Stomach (tissue), 9 donors: Measurements from ENCODE around the gene CSF3. TPM values are rescaled to one million over a fixed set of nuclear protein-coding genes. Genes with fewer than 3 reads are reported as not detected.

ENCODE experiments used
- DNase-seq, 2 donors: peaks; one replicate each; pipeline versions ENCODE4 v3.0.0 to v3.0.0-alpha.2; 2013 to 2019
- H3K27ac ChIP-seq, 5 donors: fragments of 200-600 bp in 4 of 5; sonication (generic) in 4 of 5; one replicate each; pipeline ENCODE4 v1.5.1; 2013 to 2019; ENCODE audit warnings: mild to moderate bottlenecking in 1 of 5, moderate library complexity in 1 of 5
- H3K27me3 ChIP-seq, 3 donors: fragments of 200-600 bp; sonication (generic); one replicate each; pipeline ENCODE4 v1.5.1; 2017 to 2019; ENCODE audit warnings: mixed run types in 1 of 3
- H3K36me3 ChIP-seq, 4 donors: fragments of 200-600 bp; sonication (generic); 1 replicate in 3 of 4; 2 replicates in 1 of 4; pipeline ENCODE4 v1.5.1; 2016 to 2019
- H3K4me1 ChIP-seq, 4 donors: fragments of 200-600 bp; sonication (generic); one replicate each; pipeline ENCODE4 v1.5.1; 2016 to 2019
- H3K4me3 ChIP-seq, 4 donors: fragments of 200-600 bp; sonication (generic) in 3 of 4; one replicate each; pipeline ENCODE4 v1.5.1; 2016 to 2019; ENCODE audit warnings: mild to moderate bottlenecking in 1 of 4
- H3K9me3 ChIP-seq, 4 donors: fragments of 200-600 bp; sonication (generic); one replicate each; pipeline ENCODE4 v1.5.1; 2016 to 2019
- CTCF ChIP-seq, 7 experiments: fragments of 450-650 bp in 4 of 7; fragments of 200-600 bp in 3 of 7; sonication (generic) in 3 of 7; IDR thresholded peaks; one replicate each; pipeline ENCODE4 v1.5.1; 2016 to 2019; ENCODE audit warnings: antibody characterized with exemption in 7 of 7, control low read depth in 2 of 7, mild to moderate bottlenecking in 1 of 7
- EP300 ChIP-seq: sonication (generic); formaldehyde crosslinking; IDR thresholded peaks from one replicate; pipeline ENCODE4 v1.6.1; 2017; ENCODE audit warnings: antibody characterized with exemption
- POLR2A ChIP-seq, 4 donors: fragments of 450-650 bp; IDR thresholded peaks; one replicate each; pipeline ENCODE4 v1.6.1; 2016; ENCODE audit warnings: antibody characterized with exemption in 4 of 4, control low read depth in 2 of 4, mild to moderate bottlenecking in 1 of 4, moderate library complexity in 1 of 4
- POLR2AphosphoS5 ChIP-seq, 3 donors: sonication (generic); formaldehyde crosslinking; IDR thresholded peaks; one replicate each; pipeline ENCODE4 v1.6.1; 2016; ENCODE audit warnings: antibody characterized with exemption in 3 of 3
- whole genome bisulfite sequencing, 5 donors: extraction: QIAGEN DNeasy Blood & Tissue Kit in 3 of 5; methylation state at CpG; one replicate each; pipeline versions ENCODE4 v1.1.5 to v1.1.7; 2013 to 2018; 5-methylcytosine and 5-hydroxymethylcytosine counted together
- intact Hi-C: fragments of 100-400 bp; cut with DNase I; formaldehyde crosslinking; loops from one replicate; pipeline ENCODE4 v1.15.1; 2023; ENCODE audit warnings: low total_unique reads
- polyA plus RNA-seq, 3 donors: library from polyadenylated mRNA; stranded (reverse); fragments of 200-250 nt; gene quantifications; one replicate each; pipeline ENCODE4 v1.2.3, GENCODE V29; 2013
- total RNA-seq, 5 donors: library from RNA; depleted of rRNA; stranded (reverse); fragments of >200 nt; gene quantifications; one replicate each; pipeline versions ENCODE4 v1.1.0 to v1.2.3, GENCODE V29; 2014 to 2016
- donor health status: healthy with polysubstance abuse.
- donor health status: Bipolar disorder and iron deficiency.
- donor health status: healthy.

The CSF3 gene
- total and polyA plus RNA-seq, 8 donors: 0.55 to 16.2 (median 1.6) TPM; not detected in 2

- Histone ChIP-seq H3K4me1 (peaks cover 0 to 5% (median 2%) of the 10 kb centered on the region in 4 donors), H3K4me3 (no peak overlapping the region), H3K36me3 (peaks cover 89 to 98% (median 96%) of the 10 kb centered on the region in 4 donors), H3K27me3 (no peaks in the 10 kb centered on the region), H3K27ac (no peak overlapping the region), H3K9me3 (no peaks in the 10 kb centered on the region)
- intact Hi-C loops: no loop called here
- no peak for TF ChIP-seq CTCF (IDR thresholded peaks at IDR 0.05)
- TF ChIP-seq EP300: no peak
- no peak for TF ChIP-seq POLR2AphosphoS5 (IDR thresholded peaks at IDR 0.05)
- TF ChIP-seq POLR2A (IDR thresholded peaks at IDR 0.05): no peak
- no peak for DNase-seq
- 89 to 94% (median 91%) methylated on average over 11 of the region's 11 CpGs for WGBS, 5 donors
These were observed 26.9 kb upstream of the CSF3 start for GRCh38 chr17:39988206-39988810.

GRCh38 chr17:39994448-39994847 lies 20.8 kb upstream of the CSF3 start:
- TF ChIP-seq POLR2A (IDR thresholded peaks at IDR 0.05): no peak
- TF ChIP-seq POLR2AphosphoS5 (IDR thresholded peaks at IDR 0.05): no peak
- no peak for DNase-seq
- 90 to 96% (median 95%) methylated on average over 10 to 11 of the region's 11 CpGs for WGBS, 5 donors
- H3K27ac ChIP-seq: no peak overlapping the region
- H3K36me3 ChIP-seq: peaks cover 81 to 95% (median 91%) of the 10 kb centered on the region in 4 donors
- no peak overlapping the region for H3K4me3 ChIP-seq
- peaks cover 0 to 5% (median 0%) of the 10 kb centered on the region in 4 donors for H3K4me1 ChIP-seq
- H3K9me3 ChIP-seq: no peaks in the 10 kb centered on the region
- intact Hi-C loops: no loop called here
- no peaks in the 10 kb centered on the region for H3K27me3 ChIP-seq

- intact Hi-C loops: no loop called here
- no peaks in the 10 kb centered on the region for H3K9me3 ChIP-seq
- H3K27me3 ChIP-seq: no peaks in the 10 kb centered on the region
- H3K4me1 ChIP-seq: peaks cover 0 to 5% (median 0%) of the 10 kb centered on the region in 4 donors
- H3K4me3 ChIP-seq: no peak overlapping the region
- H3K36me3 ChIP-seq: peaks cover 71 to 85% (median 81%) of the 10 kb centered on the region in 4 donors
- peak in 1 of 2 donors; percentile 50 for DNase-seq
- H3K27ac ChIP-seq: no peak overlapping the region
- WGBS, 5 donors: 59 to 75% (median 71%) methylated on average over 6 of the region's 6 CpGs
- TF ChIP-seq POLR2AphosphoS5 (IDR thresholded peaks at IDR 0.05) (peak in 1 of 3 donors; percentile 27), CTCF (IDR thresholded peaks at IDR 0.05) (no peak), POLR2A (IDR thresholded peaks at IDR 0.05) (no peak), EP300 (no peak)
These were observed 19.8 kb upstream of the CSF3 start for GRCh38 chr17:39995438-39995837.

- H3K9me3 ChIP-seq: no peaks in the 10 kb centered on the region
These were observed 19.1 kb upstream of the CSF3 start for GRCh38 chr17:39996162-39996561.

More at GRCh38 chr17:39996162-39996561, 19.1 kb upstream of the CSF3 start:
- no peak overlapping the region for H3K4me3 ChIP-seq
- no peak overlapping the region for H3K27ac ChIP-seq
- 72 to 85% (median 82%) methylated on average over 8 of the region's 8 CpGs for WGBS, 5 donors
- no peak for TF ChIP-seq CTCF (IDR thresholded peaks at IDR 0.05)
- no peak for TF ChIP-seq POLR2AphosphoS5 (IDR thresholded peaks at IDR 0.05)
- TF ChIP-seq EP300: no peak
- no peak for TF ChIP-seq POLR2A (IDR thresholded peaks at IDR 0.05)
- peaks cover 0 to 5% (median 0%) of the 10 kb centered on the region in 4 donors for H3K4me1 ChIP-seq
- DNase-seq: no peak
- intact Hi-C loops: no loop called here
- H3K27me3 ChIP-seq: no peaks in the 10 kb centered on the region
- peaks cover 64 to 77% (median 74%) of the 10 kb centered on the region in 4 donors for H3K36me3 ChIP-seq
